Measurements from ENCODE around the gene HOXC5.

HOXC5 gene

GRCh38 chr12:54032627-54033100, at the start of gene HOXC5:
Gene HOXC5 (plus strand): TSS chr12:54033050. CDS start chr12:54033123, 73 bp downstream.
- DNase-seq (ENCODE audit: low read depth) = peak; percentile 53

GRCh38 chr12:53983568-53983949, 49.3 kb upstream of the HOXC5 start:
- no peak for DNase-seq (ENCODE audit: low read depth)

GRCh38 chr12:53983950-53984572, 48.8 kb upstream of the HOXC5 start:
- DNase-seq (ENCODE audit: low read depth) = no peak

- peak; percentile 84 for DNase-seq (ENCODE audit: low read depth)
Measured at GRCh38 chr12:53984901-53985691, 47.8 kb upstream of the HOXC5 start, which contains the start of gene HOXC10. Gene HOXC10 (plus strand): TSS chr12:53985146. CDS start chr12:53985260, 114 bp downstream.

- DNase-seq (ENCODE audit: low read depth) = no peak
Measured at GRCh38 chr12:53985692-53985993, 47.2 kb upstream of the HOXC5 start.

GRCh38 chr12:53985994-53986685, 46.7 kb upstream of the HOXC5 start:
- no peak for DNase-seq (ENCODE audit: low read depth)

GRCh38 chr12:53986686-53987483, 46.0 kb upstream of the HOXC5 start:
- no peak for DNase-seq (ENCODE audit: low read depth)

- DNase-seq (ENCODE audit: low read depth) = no peak
Measured at GRCh38 chr12:53987787-53988230, 45.0 kb upstream of the HOXC5 start.

- no peak for DNase-seq (ENCODE audit: low read depth)
Measured at GRCh38 chr12:53988541-53989226, 44.2 kb upstream of the HOXC5 start.

- DNase-seq (ENCODE audit: low read depth) = no peak
Measured at GRCh38 chr12:53989227-53990113, 43.4 kb upstream of the HOXC5 start.

- no peak for DNase-seq (ENCODE audit: low read depth)
Measured at GRCh38 chr12:53990311-53991076, 42.4 kb upstream of the HOXC5 start.

GRCh38 chr12:53991077-53991460, 41.8 kb upstream of the HOXC5 start:
- DNase-seq (ENCODE audit: low read depth) = no peak

- no peak for DNase-seq (ENCODE audit: low read depth)
Measured at GRCh38 chr12:53992377-53992889, 40.4 kb upstream of the HOXC5 start.

- DNase-seq (ENCODE audit: low read depth) = no peak
Measured at GRCh38 chr12:53993162-53994008, 39.5 kb upstream of the HOXC5 start.

- DNase-seq (ENCODE audit: low read depth) = no peak
Measured at GRCh38 chr12:53994009-53994263, 38.9 kb upstream of the HOXC5 start.

- DNase-seq (ENCODE audit: low read depth) = no peak
Measured at GRCh38 chr12:53994264-53995001, 38.4 kb upstream of the HOXC5 start.

- no peak for DNase-seq (ENCODE audit: low read depth)
Measured at GRCh38 chr12:53995002-53995377, 37.9 kb upstream of the HOXC5 start.

Measured in activated T-cell treated with anti-CD3 and anti-CD28 coated beads for 48 hours (primary cell).